Inflammatory macrophage treated with lipopolysaccharide for 4 hours (primary cell): ENCODE results near the gene PSME3IP1.

Experiments used
- DNase-seq: peaks from one replicate; pipeline ENCODE4 v3.0.0-alpha.2; 2020

PSME3IP1 gene

DNA sequence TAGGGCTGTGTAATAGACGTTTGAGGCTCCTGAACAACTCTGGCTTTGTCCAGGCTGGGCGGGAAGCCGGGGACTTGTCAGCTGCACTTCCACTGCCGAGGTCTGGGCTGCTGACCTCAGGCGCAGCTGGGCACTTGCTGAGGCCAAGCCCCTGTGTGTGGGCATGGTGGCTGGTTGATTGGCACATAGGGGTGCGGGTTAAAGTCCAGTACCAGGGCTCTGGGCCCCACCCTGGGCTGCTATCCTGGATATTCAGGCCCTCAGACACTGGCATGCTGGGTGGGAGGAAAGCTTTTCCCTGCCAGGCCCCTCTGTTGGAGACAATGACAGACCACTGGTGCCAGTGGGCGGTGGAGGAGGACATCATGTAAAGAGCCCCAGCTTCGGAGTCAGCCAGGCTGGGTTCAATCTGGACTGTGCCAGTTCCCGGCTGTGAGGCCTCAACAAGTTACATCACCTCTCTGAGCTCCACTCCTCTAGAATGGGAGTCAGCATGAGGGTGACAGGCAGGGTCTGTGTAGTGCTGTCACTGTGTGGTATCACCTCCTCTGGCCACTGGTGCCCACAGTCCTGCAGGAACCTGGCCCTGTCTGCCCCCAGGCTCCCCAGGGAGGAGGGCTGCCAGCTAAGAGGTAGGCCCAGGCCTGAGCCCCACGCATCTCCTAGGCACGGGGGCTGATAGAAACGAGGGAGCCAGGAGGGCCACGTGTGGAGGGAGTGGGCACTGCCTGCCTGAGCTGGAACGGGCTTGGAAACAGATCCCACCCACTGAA, 42.5 kb downstream of the PSME3IP1 start:
- DNase-seq = no peak

GRCh38 chr16:57141822-57142631, 43.8 kb downstream of the PSME3IP1 start:
- DNase-seq = no peak

GRCh38 chr16:57140931-57141668, 44.7 kb downstream of the PSME3IP1 start:
- no peak for DNase-seq

GRCh38 chr16:57138281-57138935, 47.4 kb downstream of the PSME3IP1 start:
- no peak for DNase-seq

DNA sequence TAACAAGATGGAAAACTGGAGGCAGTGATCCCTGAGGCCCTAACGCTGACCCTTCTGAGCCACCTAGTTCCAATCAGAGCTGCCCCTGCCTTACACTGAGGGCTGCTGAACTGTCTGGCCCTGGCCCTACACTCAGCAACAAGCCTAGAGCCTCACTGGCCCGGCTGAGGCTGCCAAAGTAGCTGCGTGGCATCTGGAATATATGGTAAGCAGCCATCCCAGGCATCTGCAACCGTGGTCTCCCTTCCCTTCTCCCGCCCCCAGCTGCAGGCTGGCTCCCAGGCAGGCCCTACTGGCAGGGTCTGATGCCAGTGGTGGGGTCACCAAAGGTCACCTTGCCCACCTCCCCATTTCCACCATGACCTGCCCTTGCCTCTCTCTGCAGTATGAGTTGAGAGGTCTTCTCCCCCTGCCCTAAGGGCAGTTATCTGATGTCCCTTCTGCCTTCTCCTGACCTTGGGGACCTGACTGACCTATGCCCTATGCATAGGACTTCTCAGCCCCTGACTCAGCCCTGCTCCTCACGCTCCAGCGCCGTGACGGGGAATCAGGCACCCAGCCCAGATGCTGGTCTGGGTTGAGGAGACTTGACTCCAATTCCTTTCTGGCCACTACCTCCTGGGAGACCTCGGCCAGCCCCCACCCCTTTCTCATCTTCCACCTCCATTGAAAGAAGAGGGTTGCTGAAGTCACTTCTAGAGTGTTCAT, 48.1 kb downstream of the PSME3IP1 start:
- no peak for DNase-seq

DNA sequence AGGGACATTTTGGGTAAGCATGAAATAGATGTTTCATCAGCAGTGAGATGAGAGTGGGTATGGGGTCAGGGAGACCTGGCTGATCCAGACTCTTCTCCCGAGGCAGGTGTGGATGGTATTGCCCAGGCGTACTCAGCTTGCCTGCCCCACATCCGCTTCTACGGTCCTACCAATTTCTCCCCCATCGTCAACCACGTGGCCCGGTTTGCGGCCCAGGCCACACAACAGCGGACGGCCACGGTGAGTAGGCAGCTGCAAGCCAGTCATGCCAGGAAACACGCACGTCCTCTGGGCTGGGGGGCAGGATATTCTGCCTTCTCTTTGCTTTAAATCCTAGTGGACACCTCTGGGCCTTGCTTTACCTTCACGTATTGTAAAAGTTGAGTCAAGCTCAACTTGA, 48.8 kb downstream of the PSME3IP1 start:
- no peak for DNase-seq

DNA sequence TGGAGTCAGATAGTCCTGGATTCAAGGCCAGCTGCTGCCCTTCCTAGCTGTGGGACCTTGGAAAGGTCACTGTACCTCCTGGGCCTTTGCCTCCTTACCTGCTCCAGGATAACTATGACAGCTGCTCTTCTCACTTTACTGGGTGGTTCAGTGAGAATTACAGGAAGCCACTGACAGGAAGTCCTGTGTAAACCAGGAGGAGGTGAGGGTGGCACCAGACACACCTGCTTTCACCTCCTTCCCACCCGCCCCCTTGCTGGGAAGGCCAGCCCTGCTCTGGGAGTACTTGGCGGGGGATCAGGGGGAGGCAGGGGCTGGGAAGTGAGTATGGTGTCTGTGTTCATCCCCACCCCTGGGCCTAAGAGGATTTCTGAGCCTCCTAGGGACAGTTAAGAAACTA, 50.9 kb downstream of the PSME3IP1 start:
- no peak for DNase-seq

DNA sequence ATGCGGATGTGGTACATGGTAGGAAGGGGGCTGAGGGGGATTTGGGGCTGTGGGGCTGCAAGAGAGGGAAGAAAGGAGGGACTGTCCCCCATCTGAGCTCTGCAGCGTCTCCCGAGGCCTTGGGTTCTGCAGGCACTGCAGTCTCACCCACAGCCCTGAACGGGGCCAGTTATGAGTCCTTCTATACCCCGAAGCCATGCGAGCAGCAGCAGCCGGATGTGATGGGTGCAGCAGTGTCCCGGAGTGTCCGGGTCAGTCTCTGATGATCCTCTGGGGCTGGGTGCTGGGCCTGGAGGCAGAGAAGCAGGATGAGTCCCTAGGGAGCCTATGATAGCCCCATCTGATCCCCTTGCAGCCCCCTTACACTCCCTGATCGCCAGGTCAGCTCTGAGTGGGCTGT, 52.0 kb downstream of the PSME3IP1 start:
- no peak for DNase-seq

DNA sequence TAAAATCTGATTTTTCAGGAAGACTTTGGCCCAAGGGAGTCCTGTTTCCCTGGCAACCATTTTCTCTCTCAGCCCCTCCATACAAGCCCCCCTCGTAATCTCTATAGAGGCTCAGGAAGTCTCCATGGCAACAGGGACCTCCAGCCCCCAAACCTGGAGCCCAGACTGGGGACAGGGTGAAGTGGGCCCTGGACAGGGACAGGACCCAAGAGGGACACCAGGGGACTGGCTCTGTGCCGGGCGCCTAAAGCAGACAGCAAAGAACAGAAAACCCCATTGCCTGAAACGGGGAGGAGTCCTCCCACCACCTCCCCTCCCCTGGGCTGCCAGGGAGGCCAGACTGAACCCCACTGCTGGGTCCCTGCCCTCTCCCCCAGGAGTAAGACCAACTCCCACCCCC, 52.8 kb downstream of the PSME3IP1 start:
- no peak for DNase-seq

DNA sequence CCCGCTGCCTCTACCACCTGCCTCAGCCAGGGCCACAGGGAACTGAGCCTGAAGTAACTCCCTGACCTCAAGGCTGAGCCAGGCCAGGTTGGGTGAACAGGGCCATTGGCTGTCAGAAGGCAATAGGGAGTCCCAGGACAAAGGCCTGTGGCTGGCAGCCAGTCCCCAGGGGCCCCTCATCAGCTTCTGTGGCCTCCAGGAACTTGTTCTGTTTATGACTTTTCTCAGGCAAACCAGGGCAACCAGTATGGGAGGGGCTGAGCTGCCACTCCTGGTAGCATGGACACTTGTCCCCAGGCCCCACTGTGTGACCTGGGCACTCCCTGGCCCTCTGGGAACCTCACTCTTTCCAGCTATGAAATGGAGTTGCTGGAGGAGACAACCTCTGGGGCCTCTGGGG, 53.4 kb downstream of the PSME3IP1 start:
- DNase-seq = no peak

GRCh38 chr16:57131351-57131970, 54.4 kb downstream of the PSME3IP1 start:
- DNase-seq = no peak

DNA sequence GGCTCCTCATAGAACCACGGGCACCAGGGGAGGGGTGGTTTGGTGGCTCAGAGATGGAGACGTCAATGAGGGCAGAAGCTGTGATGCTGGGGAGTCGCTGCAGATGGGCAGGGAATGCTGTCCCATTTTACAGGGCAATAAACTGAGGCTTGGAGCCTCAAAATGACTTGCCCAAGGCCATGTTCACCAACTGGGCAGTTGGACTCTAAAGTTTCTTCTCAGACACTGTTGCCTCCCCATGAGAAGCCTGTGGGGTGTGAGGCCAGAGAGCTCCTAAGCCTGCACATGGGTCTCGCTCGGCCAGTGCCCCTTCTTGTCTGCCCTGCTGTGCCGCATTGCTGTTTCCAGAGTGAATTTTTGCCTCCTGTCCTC, 54.9 kb downstream of the PSME3IP1 start:
- no peak for DNase-seq

DNA sequence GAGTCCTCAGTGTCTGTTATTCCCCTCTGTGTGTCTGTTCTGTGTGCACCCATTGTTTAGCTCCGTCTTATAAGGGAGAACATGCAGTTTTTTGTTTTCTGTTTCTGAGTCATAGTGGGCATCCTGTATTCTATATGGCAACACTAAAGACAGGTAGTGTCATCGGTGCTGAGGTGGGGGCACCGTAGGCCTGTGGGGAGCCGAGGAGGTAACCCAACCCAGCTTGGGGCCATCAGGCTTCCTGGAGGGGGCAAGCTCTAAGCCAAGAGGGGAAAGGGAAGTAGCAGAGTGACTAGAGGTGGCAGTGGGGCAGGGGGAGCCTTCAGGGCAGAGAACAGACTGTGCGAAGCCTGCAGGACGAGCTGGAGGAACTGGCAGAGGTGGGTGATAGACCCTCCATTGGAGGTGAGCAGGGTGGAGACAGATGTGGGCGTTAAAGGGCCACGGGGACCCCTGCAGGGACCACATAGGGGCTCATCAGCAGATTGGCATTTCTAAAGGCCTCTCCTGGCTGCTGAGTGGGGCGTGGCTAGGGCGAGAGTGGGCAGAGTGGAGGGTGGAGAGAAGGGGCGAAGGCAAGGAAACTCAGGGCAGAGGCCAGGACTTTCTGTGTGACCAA, 57.0 kb downstream of the PSME3IP1 start:
- DNase-seq = no peak

DNA sequence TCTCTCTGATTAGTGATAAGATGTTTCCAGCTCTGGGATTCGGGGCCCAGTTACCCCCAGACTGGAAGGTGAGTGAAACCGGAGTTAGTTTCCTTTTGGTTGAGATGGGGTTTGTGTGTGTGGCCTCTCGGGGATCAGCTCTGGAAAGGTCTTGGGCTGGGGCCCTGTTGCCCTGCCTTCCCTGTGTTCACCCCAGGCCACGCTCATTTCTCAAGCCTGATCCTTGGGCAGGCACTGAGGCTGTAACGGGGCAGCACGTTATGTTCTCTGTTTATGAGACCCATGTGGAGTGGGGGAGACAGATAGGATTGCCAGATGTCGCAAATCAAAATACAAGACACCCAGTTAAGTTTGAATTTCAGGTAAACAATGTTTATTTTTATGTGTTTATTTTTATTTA, 58.0 kb downstream of the PSME3IP1 start:
- DNase-seq = no peak

GRCh38 chr16:57127037-57127763, 58.6 kb downstream of the PSME3IP1 start:
- no peak for DNase-seq

DNA sequence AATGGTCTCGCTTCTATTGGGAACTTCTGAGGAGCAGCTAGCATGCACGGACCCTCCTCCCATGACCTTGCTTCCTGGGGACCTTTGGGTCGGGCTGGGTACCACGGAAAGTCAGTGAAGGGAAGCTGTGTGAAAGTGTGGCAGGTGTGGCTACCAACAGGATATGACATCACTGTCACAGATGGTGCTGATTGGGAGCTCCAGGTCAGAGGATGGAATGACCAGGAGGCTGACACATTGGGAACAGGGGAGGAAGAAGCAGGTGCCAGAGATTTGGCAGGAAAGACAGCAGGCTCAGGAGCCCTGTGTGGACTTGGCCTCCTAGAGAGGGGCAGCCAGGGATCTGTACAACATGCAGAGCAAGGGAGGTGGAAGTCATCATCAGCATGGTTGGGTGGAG, 59.4 kb downstream of the PSME3IP1 start:
- DNase-seq = no peak

DNA sequence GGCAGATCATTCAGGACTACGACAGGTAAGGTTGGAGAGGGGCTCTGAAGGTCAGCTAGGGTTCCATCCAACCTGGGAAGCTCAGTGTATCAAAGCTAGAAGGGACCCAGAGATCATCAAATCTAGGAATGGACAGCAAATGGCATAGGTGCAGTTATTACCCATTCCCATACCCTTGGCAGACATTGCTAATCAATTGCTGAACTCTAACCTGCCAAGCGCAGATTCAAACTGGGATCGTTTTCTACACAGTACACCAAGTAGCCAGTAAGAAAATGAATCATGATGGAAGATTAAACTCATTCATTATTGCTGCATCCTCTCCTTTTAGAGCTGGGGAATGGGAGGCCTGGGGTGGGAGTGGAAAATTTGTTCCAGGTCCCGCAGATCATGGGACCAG, 59.9 kb downstream of the PSME3IP1 start:
- DNase-seq = no peak

- DNase-seq = no peak
These were observed 60.5 kb downstream of the PSME3IP1 start for GRCh38 chr16:57125376-57125775.

- no peak for DNase-seq
These were observed 61.7 kb downstream of the PSME3IP1 start for GRCh38 chr16:57123974-57124674.
